ENCODE data around the gene PRRT4.

The PRRT4 gene

GRCh38 chr7:128359939-128360338 is 1.6 kb downstream of the PRRT4 start:
- no peak for TF ChIP-seq CTCF (IDR thresholded peaks at IDR 0.05; ENCODE audit: insufficient read depth, missing control alignments)
- no peak for FAIRE-seq
- no peak for DNase-seq (ENCODE audit: insufficient read length, low spot score)

- TF ChIP-seq CTCF (IDR thresholded peaks at IDR 0.05; ENCODE audit: insufficient read depth, missing control alignments): no peak
- no peak for DNase-seq (ENCODE audit: insufficient read length, low spot score)
- FAIRE-seq: no peak
Measured at GRCh38 chr7:128359336-128359735, 2.2 kb downstream of the PRRT4 start.

GRCh38 chr7:128358233-128358632 is 3.3 kb downstream of the PRRT4 start:
- TF ChIP-seq CTCF (IDR thresholded peaks at IDR 0.05; ENCODE audit: insufficient read depth, missing control alignments): no peak
- FAIRE-seq (no peak), DNase-seq (ENCODE audit: insufficient read length, low spot score) (no peak)

GRCh38 chr7:128357217-128357613 is 4.3 kb downstream of the PRRT4 start:
- TF ChIP-seq CTCF (IDR thresholded peaks at IDR 0.05; ENCODE audit: insufficient read depth, missing control alignments): no peak
- DNase-seq (ENCODE audit: insufficient read length, low spot score) (no peak), FAIRE-seq (no peak)

GRCh38 chr7:128356546-128357216 is 4.8 kb downstream of the PRRT4 start:
- no peak for FAIRE-seq
- DNase-seq (ENCODE audit: insufficient read length, low spot score): no peak
- no peak for TF ChIP-seq CTCF (IDR thresholded peaks at IDR 0.05; ENCODE audit: insufficient read depth, missing control alignments)

- TF ChIP-seq CTCF (IDR thresholded peaks at IDR 0.05; ENCODE audit: insufficient read depth, missing control alignments): no peak
- DNase-seq (ENCODE audit: insufficient read length, low spot score) (no peak), FAIRE-seq (no peak)
Measured at GRCh38 chr7:128353610-128354009, 7.9 kb downstream of the PRRT4 start.

GRCh38 chr7:128353189-128353588 is 8.3 kb downstream of the PRRT4 start:
- DNase-seq (ENCODE audit: insufficient read length, low spot score) (no peak), FAIRE-seq (no peak)
- no peak for TF ChIP-seq CTCF (IDR thresholded peaks at IDR 0.05; ENCODE audit: insufficient read depth, missing control alignments)
